ENCODE results near the gene BCL10.
A peak's percentile ranks its signal among the peaks of the same experiment; 100 is the strongest.

BCL10 gene

DNA sequence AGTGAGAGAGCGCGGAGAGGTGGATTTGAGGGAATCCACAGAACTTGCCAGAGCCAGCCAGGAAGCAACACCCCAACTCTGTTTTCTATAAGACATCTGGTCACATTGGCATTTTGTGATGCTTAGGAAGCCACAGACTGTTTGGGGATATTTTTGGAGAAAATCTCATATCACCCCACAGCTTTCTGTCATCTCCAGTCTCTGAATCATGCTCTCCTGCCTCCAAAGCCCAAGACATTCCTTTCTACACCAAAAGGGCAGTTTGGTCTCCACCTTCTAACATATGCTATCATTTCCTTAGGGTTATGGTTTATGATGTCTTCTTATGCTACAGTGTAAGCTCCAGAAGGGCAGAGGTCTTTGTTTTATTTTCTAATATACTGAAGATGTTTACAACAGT, 14.4 kb upstream of the BCL10 start:
- no peaks in the 10 kb centered on the region for H3K36me3 Mint-ChIP-seq (ENCODE audit: insufficient read depth)
- no peak for ATAC-seq (replicated peaks)
- no peak overlapping the region for H3K4me3 Mint-ChIP-seq
- DNase-seq = no peak
- no peaks in the 10 kb centered on the region for H3K9me3 Mint-ChIP-seq
- no peak overlapping the region for H3K27ac Mint-ChIP-seq
- no peaks in the 10 kb centered on the region for H3K4me1 Mint-ChIP-seq (ENCODE audit: low read depth in 2 of 2)
- peaks cover 11 to 47% of the 10 kb centered on the region in 2 donors for H3K27me3 Mint-ChIP-seq

DNA sequence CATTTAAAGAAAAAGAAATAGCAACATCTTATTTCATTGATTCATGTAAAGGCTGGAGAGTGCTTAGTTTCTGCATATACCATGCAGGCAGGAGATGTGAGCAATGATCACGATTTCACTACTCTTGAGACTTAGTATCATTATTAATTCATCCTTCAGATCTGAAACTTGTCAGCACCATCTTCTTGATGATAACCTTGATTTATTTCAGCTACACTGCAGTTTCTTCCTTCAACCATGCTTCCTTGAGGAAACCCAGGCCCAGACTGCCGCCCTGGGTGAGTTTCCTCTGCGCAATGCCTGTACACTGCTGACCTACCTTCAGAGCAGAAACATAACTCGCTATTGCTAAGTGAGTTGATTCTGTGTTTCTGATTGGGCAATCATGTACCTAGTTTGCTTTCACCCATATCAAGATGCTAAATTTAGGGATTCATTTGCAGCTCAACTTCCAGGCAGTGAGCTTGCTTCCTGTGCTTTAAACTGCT, 13.5 kb upstream of the BCL10 start:
- Mint-ChIP-seq H3K4me3 (no peak overlapping the region), H3K9me3 (no peaks in the 10 kb centered on the region), H3K36me3 (ENCODE audit: insufficient read depth) (no peaks in the 10 kb centered on the region), H3K27me3 (peaks cover 11 to 43% of the 10 kb centered on the region in 2 donors), H3K4me1 (ENCODE audit: low read depth in 2 of 2) (no peaks in the 10 kb centered on the region), H3K27ac (no peak overlapping the region)
- ATAC-seq (replicated peaks) (no peak), DNase-seq (no peak)

DNA sequence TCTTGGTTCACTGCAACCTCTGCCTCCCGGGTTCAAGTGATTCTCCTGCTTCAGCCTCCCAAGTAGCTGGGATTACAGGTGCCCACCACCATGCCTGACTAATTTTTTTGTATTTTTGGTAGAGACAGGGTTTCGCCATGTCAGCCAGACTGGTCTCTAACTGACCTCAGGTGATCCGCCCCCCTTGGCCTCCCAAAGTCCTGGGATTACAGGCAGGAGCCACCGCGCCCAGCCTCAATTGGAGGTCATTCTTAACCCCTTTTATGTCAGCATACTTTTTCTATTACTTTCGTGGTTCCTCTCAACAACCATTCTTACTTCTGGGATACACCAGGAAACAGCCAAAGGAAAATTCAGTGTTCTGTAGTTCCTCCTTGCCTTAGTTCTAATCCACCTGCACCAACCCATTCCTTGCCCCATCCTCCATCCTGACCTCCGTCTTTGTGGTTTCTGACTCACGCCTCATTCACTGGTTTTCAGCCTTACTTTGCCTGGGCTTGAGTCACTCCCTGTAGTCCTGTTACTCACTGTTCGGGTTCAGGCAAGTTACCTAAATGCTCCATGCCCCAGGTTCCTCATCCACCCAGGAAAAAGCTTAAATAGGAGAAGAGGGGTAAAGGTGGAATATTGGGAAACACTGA, 12.9 kb upstream of the BCL10 start:
- Mint-ChIP-seq H3K4me1 (ENCODE audit: low read depth in 2 of 2) (no peaks in the 10 kb centered on the region), H3K9me3 (no peaks in the 10 kb centered on the region), H3K27ac (no peak overlapping the region), H3K27me3 (peaks cover 11 to 37% of the 10 kb centered on the region in 2 donors), H3K36me3 (ENCODE audit: insufficient read depth) (no peaks in the 10 kb centered on the region), H3K4me3 (no peak overlapping the region)
- DNase-seq (no peak), ATAC-seq (replicated peaks) (no peak)

DNA sequence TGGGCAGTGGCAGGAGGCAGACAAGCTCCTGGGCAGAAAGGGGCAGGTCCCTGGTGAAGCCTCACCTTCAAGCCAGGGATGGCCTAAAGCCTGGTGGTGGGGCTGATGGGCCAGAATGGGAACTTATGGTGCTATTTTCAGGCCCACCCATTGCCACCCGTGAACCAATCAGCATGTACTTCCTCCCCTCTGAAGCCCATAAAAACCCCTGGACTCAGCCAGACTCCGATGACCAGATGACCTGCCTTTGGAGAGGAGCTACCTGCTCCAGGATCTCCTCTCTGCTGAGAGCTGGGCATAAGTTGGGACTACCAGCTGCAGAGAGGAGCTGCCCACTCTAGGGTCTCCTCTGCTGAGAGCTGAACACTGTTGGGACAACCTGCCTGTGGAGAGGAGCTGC, 7.8 kb upstream of the BCL10 start:
- H3K27me3 Mint-ChIP-seq = peaks cover 0 to 15% of the 10 kb centered on the region in 2 donors
- no peak overlapping the region for H3K4me3 Mint-ChIP-seq
- H3K4me1 Mint-ChIP-seq (ENCODE audit: low read depth in 2 of 2) = no peaks in the 10 kb centered on the region
- no peaks in the 10 kb centered on the region for H3K36me3 Mint-ChIP-seq (ENCODE audit: insufficient read depth)
- H3K27ac Mint-ChIP-seq = no peak overlapping the region
- ATAC-seq (replicated peaks) (no peak), DNase-seq (no peak)
- no peaks in the 10 kb centered on the region for H3K9me3 Mint-ChIP-seq

DNA sequence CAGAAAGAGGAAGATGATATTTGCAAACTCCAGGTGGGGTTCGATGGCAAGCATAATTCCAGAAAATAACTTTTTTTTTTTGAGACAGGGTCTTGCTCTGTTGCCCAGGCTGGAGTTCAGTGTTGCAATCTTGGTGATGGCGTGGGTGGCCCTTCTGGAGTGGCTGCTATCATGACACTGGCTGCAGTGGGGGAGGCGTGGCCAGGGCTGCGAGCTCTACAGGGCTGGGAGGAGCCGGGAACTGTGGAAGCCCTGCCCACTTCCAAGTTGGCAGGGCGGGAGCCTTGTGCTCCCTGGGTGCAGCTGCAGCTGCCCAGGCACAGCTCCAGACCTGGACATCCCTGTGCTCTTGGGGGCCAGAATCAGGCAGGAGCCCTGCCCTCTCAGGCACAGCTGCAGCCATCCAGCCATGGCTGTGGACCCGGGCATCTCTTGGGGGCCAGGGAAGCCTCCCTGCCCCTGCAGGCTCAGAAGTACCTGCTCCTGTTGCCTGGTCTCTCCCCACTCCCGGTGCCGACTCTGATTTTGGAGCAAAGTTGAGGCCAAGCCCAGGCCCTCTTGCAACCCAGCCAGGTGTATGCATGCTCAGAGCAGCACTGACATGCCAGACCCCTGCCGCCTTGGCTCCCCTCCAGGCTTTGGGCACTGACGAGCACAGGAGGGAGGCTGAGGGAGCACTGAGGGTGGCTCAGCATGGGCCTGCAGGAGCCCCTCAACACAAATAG, 7.2 kb upstream of the BCL10 start:
- ATAC-seq (replicated peaks) = no peak

DNA sequence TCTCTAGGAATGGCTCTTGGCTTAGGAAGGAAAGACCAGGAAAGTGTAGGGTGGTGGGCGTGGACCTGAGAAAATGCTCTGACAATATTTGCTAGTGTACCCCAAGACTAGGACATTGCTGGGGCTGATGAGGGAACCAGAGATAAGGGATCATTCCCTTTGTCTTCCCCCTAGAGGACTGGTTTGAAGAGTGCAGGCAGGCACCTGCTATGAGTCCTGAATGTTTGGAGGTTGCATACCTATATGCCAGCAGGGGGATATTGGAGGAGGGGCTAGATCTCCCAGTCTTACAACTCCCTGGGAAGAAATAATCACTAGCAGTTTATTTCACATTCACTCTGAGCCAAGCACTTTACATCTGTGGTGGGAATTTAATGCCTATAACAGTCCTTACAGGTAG, 6.0 kb upstream of the BCL10 start:
- H3K4me3 Mint-ChIP-seq = no peak overlapping the region
- peaks cover under 1% of the 10 kb centered on the region for H3K36me3 Mint-ChIP-seq (ENCODE audit: insufficient read depth)
- DNase-seq (no peak), ATAC-seq (replicated peaks) (no peak)
- H3K4me1 Mint-ChIP-seq (ENCODE audit: low read depth in 2 of 2) = peaks cover 4 to 5% of the 10 kb centered on the region in 2 donors
- H3K9me3 Mint-ChIP-seq = no peaks in the 10 kb centered on the region
- peaks cover 0 to 15% of the 10 kb centered on the region in 2 donors for H3K27me3 Mint-ChIP-seq
- no peak overlapping the region for H3K27ac Mint-ChIP-seq

More for the DNA sequence above, 7.2 kb upstream of the BCL10 start:
- peaks cover 0 to 15% of the 10 kb centered on the region in 2 donors for H3K27me3 Mint-ChIP-seq
- H3K9me3 Mint-ChIP-seq = no peaks in the 10 kb centered on the region
- H3K4me1 Mint-ChIP-seq (ENCODE audit: low read depth in 2 of 2) = peaks cover 4 to 5% of the 10 kb centered on the region in 2 donors
- no peaks in the 10 kb centered on the region for H3K36me3 Mint-ChIP-seq (ENCODE audit: insufficient read depth)
- no peak overlapping the region for H3K4me3 Mint-ChIP-seq
- no peak for DNase-seq
- no peak overlapping the region for H3K27ac Mint-ChIP-seq

DNA sequence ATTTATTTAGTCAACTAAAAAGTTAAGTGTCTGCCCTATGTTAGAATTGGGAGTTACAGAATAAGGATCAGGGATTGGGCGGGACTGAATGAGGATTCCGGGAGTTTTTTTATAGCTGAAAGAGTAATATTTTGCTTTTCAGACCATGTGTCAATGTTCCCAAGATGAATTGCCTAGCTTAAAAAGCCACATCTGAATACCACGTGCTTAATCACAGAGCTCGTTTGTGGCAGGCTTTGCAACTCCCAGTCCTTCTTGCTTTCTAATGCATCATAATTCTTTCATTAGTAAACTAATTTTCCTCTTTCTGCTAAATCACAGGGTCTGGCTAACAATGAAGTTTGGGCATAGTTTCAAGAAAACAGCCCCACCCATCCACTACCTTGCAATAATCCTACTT, 4.2 kb upstream of the BCL10 start:
- Mint-ChIP-seq H3K9me3 (no peaks in the 10 kb centered on the region), H3K27ac (no peak overlapping the region), H3K4me3 (no peak overlapping the region), H3K27me3 (peaks cover 0 to 15% of the 10 kb centered on the region in 2 donors), H3K36me3 (ENCODE audit: insufficient read depth) (peaks cover 10% of the 10 kb centered on the region), H3K4me1 (ENCODE audit: low read depth in 2 of 2) (peaks cover 8 to 11% of the 10 kb centered on the region in 2 donors)
- DNase-seq (no peak), ATAC-seq (replicated peaks) (no peak)

DNA sequence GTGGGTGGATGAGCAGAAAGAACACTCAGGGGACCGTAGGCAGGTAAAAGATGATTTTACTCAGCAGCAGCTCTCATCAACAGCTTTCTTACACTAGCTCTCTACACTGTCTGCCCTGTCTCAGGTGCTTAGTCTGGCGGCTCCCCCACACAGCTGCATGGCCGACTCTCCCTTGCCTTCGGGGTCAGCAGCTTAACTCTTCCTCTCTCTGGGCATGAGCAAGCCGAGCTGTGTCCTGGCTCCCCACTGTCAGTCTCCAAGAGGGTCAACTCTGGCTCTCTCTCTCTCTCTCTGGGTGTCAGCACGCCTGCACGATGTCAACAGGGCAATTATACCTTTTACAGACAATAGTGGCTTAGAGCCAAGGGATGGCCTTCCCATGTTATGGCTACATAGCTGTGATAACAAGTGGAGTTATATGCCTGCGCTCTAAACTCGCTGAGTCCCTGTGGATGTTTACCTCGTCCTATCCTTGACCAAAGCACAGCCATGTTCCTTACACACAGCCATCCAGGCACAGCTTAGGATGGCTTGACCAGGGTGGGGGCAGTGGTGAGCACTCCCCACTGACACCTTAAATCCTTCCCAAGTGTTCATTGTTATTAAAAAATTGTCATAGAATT, 3.1 kb upstream of the BCL10 start:
- no peaks in the 10 kb centered on the region for H3K9me3 Mint-ChIP-seq
- peaks cover 10% of the 10 kb centered on the region for H3K36me3 Mint-ChIP-seq (ENCODE audit: insufficient read depth)
- H3K4me1 Mint-ChIP-seq (ENCODE audit: low read depth in 2 of 2) = peaks cover 14 to 19% of the 10 kb centered on the region in 2 donors
- no peak for ATAC-seq (replicated peaks)
- DNase-seq = no peak
- no peak overlapping the region for H3K4me3 Mint-ChIP-seq
- H3K27me3 Mint-ChIP-seq = peaks cover 0 to 15% of the 10 kb centered on the region in 2 donors
- no peak overlapping the region for H3K27ac Mint-ChIP-seq

DNA sequence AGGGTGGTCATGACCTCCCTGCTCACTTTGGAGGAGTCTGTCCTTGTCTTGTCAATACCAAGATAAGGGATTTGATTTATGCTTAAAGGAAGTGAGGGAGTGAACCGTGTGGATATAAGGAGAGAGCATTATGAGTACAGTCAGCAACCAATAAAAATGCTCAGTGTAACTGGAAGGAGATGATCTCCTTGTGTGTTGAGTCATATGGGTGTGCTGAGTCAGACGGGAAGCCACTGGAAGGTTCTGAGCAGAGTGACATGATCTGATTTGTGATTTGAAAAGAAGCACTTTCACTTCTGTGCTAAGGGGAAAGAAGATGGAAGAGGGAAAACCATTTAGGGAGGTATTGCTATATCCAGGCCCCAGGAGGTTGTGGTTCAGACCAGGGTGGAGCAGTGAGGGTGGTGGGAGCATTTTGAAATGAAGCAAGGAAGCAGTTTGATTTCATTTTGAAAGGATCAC, 2.5 kb upstream of the BCL10 start:
- no peak for ATAC-seq (replicated peaks)

DNA sequence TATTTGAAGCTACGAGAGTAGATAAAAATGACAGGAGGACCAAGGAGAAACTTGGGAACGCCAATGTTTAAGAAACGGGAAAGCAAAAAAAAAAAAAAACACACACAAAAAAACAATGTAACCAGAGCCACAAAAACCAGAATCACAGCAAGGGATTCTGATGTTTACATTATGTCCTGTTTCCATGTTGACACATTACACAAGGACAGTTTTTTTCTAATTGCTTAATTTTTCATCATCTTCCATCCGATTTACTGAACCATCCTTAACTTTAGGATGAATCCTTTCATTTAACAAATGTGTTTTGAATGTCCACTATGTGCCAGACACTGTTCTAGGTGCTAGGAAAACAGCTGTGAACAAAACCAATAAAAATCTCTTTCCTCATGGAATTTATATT, 1.4 kb upstream of the BCL10 start:
- peaks cover 30 to 37% of the 10 kb centered on the region in 2 donors for H3K4me1 Mint-ChIP-seq (ENCODE audit: low read depth in 2 of 2)
- no peak for DNase-seq
- H3K36me3 Mint-ChIP-seq (ENCODE audit: insufficient read depth) = peaks cover 14% of the 10 kb centered on the region
- H3K4me3 Mint-ChIP-seq = no peak overlapping the region
- ATAC-seq (replicated peaks) = no peak
- H3K9me3 Mint-ChIP-seq = no peaks in the 10 kb centered on the region
- peaks cover 0 to 15% of the 10 kb centered on the region in 2 donors for H3K27me3 Mint-ChIP-seq
- H3K27ac Mint-ChIP-seq = no peak overlapping the region

More for the DNA sequence above, 2.5 kb upstream of the BCL10 start:
- Mint-ChIP-seq H3K9me3 (no peaks in the 10 kb centered on the region), H3K27me3 (peaks cover 0 to 15% of the 10 kb centered on the region in 2 donors), H3K36me3 (ENCODE audit: insufficient read depth) (peaks cover 10% of the 10 kb centered on the region), H3K4me1 (ENCODE audit: low read depth in 2 of 2) (peaks cover 19 to 26% of the 10 kb centered on the region in 2 donors), H3K4me3 (no peak overlapping the region), H3K27ac (peak overlapping the region in 1 of 2 donors; percentile 2)
- DNase-seq = no peak

DNA sequence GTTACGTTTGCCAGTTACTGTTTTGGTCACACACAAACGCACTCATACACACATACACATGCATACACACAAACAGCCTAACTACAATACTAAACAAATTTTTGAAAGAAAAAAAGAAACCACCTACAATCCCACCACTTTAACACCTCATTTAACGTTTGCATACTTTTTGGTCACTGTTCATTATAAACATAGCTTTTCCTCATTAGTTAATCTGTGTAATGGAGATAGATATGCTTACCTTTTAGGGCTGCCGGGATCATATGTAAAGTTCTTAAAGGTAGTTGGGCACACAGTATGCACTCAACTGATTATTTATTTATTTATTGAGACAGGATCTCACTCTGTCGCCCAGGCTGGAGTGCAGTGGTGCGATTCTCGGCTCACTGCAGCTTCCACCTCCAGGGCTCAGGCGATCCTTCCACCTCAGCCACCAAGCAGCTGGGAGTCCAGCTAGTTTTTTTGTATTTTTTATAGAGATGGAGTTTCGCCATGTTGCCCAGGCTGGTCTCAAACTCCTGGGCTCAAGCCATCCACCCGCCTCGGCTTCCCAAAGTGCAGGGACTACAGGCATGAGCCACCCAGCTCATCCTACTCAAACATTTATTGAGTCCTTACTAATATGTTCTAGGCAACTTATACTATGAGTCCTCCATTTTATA, 677 bp upstream of the BCL10 start:
- Mint-ChIP-seq H3K9me3 (no peaks in the 10 kb centered on the region), H3K27ac (peak overlapping the region; percentile 92 to 94), H3K27me3 (peaks cover 0 to 15% of the 10 kb centered on the region in 2 donors), H3K36me3 (ENCODE audit: insufficient read depth) (peaks cover 18% of the 10 kb centered on the region), H3K4me1 (ENCODE audit: low read depth in 2 of 2) (peaks cover 31 to 38% of the 10 kb centered on the region in 2 donors), H3K4me3 (peak overlapping the region; percentile 83)
- DNase-seq (no peak), ATAC-seq (replicated peaks) (no peak)

DNA sequence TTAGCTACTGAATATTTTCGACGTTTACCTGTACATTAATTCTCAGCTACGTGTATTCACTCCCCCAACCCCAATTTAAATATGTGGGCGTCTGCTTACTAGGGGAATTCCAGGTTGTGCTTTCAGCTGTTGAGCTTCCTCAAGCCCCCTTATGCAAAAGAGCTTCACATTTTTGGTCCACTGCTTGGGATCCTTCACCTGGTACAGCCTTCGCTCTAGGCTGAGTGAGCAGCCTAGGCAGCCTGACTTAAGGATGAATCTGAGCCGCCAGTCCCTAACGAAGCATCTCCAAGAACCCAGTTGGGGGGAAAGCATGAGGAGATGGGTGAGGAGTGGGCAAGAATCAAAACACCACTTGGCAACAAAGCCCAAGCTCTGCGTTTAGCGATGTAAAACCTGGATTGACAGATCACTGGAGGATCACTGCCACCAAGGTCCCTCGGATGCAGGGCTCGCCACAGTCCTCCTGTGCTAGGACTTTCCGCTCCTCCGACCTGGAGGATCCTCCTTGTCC, 674 bp downstream of the BCL10 start:
- Mint-ChIP-seq H3K4me3 (peak overlapping the region; percentile 83), H3K27me3 (peaks cover 0 to 3% of the 10 kb centered on the region in 2 donors), H3K27ac (peak overlapping the region; percentile 92 to 94), H3K4me1 (ENCODE audit: low read depth in 2 of 2) (peaks cover 35 to 46% of the 10 kb centered on the region in 2 donors), H3K9me3 (no peaks in the 10 kb centered on the region), H3K36me3 (ENCODE audit: insufficient read depth) (peaks cover 24% of the 10 kb centered on the region)
- ATAC-seq (replicated peaks) = no peak
- DNase-seq = peak in 1 of 3 experiments; percentile 15

DNA sequence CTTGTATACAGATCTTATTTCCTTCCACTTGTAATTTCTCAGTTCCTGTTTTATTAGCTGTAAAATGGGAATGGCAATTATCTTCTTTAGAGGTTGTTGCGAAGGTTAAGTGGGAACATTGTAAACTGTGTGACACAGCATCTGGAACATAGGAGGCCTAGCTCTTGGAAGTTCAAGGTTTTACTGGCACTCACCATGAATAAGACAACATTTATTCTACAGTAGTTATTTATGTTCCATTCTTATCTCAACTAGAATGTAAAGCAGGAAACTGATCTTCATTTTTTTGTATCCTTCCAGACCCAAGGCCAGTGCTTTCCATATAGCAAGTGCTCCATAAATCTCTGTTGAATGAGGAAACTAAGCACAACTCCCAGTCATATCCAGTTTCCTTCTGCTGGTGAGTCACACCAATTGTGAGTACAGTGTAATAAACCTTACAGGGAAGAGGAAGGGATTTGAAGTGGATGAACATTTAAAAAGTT, 1.4 kb downstream of the BCL10 start:
- no peak for DNase-seq
- H3K4me3 Mint-ChIP-seq = peak overlapping the region; percentile 83
- H3K9me3 Mint-ChIP-seq = no peaks in the 10 kb centered on the region
- H3K36me3 Mint-ChIP-seq (ENCODE audit: insufficient read depth) = peaks cover 31% of the 10 kb centered on the region
- ATAC-seq (replicated peaks) = no peak
- H3K27me3 Mint-ChIP-seq = no peaks in the 10 kb centered on the region
- H3K27ac Mint-ChIP-seq = peak overlapping the region in 1 of 2 donors; percentile 94
- peaks cover 35 to 46% of the 10 kb centered on the region in 2 donors for H3K4me1 Mint-ChIP-seq (ENCODE audit: low read depth in 2 of 2)

Data from effector memory CD8-positive, alpha-beta T cell (primary cell).